ENCODE results near the gene AHRR. TPM values are rescaled to one million over a fixed set of nuclear protein-coding genes. Genes with fewer than 3 reads are reported as not detected.

AHRR gene
- total and polyA plus RNA-seq, 10 of the 15 experiments (the other 5 are each of a cell fraction or from before 2014, with no cell fraction given), result 0.90 to 35.2 (median 19.2) TPM

DNA sequence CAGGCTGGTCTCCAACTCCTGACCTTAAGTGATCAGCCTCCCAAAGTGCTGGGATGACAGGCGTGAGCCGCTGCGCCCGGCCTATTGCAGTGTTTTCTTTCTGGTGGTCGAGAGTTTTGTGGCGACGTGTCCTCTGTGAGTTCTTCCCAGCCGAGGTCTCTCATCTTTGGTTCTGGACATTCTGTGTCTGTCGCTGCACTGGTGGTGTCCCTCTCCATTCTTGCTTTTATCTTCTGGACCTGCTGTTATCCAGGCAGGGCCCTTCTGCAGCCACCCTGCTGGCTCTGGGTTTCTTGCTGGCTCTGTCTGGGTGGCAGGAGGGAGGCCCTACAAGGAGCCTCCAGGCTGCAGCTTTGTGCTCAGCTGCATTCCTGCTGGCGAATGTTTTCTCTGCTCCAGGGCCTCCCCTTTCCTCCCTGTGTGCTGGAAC, 72.3 kb downstream of the AHRR start:
- ATAC-seq (no peak), DNase-seq (ENCODE audit: low read depth, low spot score) (no peak), FAIRE-seq (no peak)
- RAD21 ChIA-PET (ENCODE audit: unreplicated experiment), result interaction anchor here (0.8 to 1.3 kb wide), 2 partner anchors 25 to 61 kb away, joined by 3 to 4 read pairs; no protein-coding TSS in a partner anchor
- peaks cover 0 to 17% of the 10 kb centered on the region in 2 experiments; a peak in 2 of 4 replicates for H3K36me3 ChIP-seq (ENCODE audit: control insufficient read depth in 2 of 2, insufficient read depth in 2 of 2, low read length in 1 of 2)
- no peaks in the 10 kb centered on the region; the same call in 2 of the 3 replicates for H3K9me3 ChIP-seq (replicated peaks; ENCODE audit: control insufficient read depth, insufficient read depth, low read length)
- POLR2A ChIA-PET, result interaction anchor here (1.5 to 1.9 kb wide), 2 partner anchors 10 to 25 kb away, joined by 5 to 9 read pairs; no protein-coding TSS in a partner anchor
- peak overlapping the region; percentile 47 for H3K27ac ChIP-seq (ENCODE audit: control insufficient read depth, insufficient read depth)
- H2AFZ ChIP-seq (ENCODE audit: control insufficient read depth, low read depth, low read length), result no peak overlapping the region
- peaks cover 29% of the 10 kb centered on the region for H3K4me1 ChIP-seq (ENCODE audit: control insufficient read depth, insufficient read depth, low read length)
- CTCF ChIA-PET, result interaction anchor here (1.2 to 1.6 kb wide), 3 partner anchors 10 to 76 kb away, joined by 4 to 12 read pairs (median 5); no protein-coding TSS in a partner anchor
- H4K20me1 ChIP-seq (ENCODE audit: control insufficient read depth, insufficient read depth), result no peaks in the 10 kb centered on the region
- BruUV-seq (replicated peaks), result no TSS peak
- intact Hi-C loops (cut with micrococcal nuclease; ENCODE audit: unreplicated experiment) (loop anchor here (2.0 kb wide), 1 partner anchor 73 kb away; the partner anchor contains the start of gene AHRR), in situ Hi-C loops (cut with MboI) (no loop called here)
- WGBS (ENCODE audit: insufficient coverage, insufficient replicate concordance, low lambda C conversion rate, missing lambda C conversion rate), result 84% methylated on average over 7 of the region's 10 CpGs
- SMC1A ChIA-PET (ENCODE audit: uncharacterized antibody, unreplicated experiment), result interaction anchor here (1.6 to 2.1 kb wide), 2 partner anchors 25 to 37 kb away, joined by 4 to 10 read pairs; no protein-coding TSS in a partner anchor
- no peak overlapping the region for H3K4me3 ChIP-seq
- H3K4me2 ChIP-seq (ENCODE audit: control insufficient read depth, insufficient read depth), result no peak overlapping the region
- H3K27me3 ChIP-seq (replicated peaks in 1 of 2; ENCODE audit: control insufficient read depth in 2 of 2, insufficient read depth in 2 of 2, low read length in 1 of 2), result no peaks in the 10 kb centered on the region
- no peak overlapping the region; the same call in 1 of the 2 replicates for H3K9ac ChIP-seq (ENCODE audit: control insufficient read depth, insufficient read depth, low read length)
- peaks cover 11% of the 10 kb centered on the region for H3K79me2 ChIP-seq (ENCODE audit: control insufficient read depth, insufficient read depth, low read length)
- TF ChIP-seq RCOR1 (conservative IDR thresholded peaks at IDR 0.05; ENCODE audit: low read depth, low read length), result no peak
- TF ChIP-seq YBX1 (IDR thresholded peaks at IDR 0.05), result no peak
- no peak for TF ChIP-seq CEBPB (IDR thresholded peaks at IDR 0.05; ENCODE audit: borderline replicate concordance in 1 of 2, low read depth in 2 of 2, low read length in 2 of 2)
- TF ChIP-seq CBX5 (IDR thresholded peaks at IDR 0.05; ENCODE audit: low read depth), result no peak
- no peak for TF ChIP-seq WRNIP1 (IDR thresholded peaks at IDR 0.05; ENCODE audit: borderline replicate concordance, low read depth, low read length)
- TF ChIP-seq PRDM15 (CRISPR knock-in tag; IDR thresholded peaks at IDR 0.05), result no peak
- TF ChIP-seq SREBF1 (IDR thresholded peaks at IDR 0.05; ENCODE audit: low read length), result no peak
- no peak for TF ChIP-seq TCF7 (IDR thresholded peaks at IDR 0.05; ENCODE audit: borderline replicate concordance)
- no peak for TF ChIP-seq BCLAF1 (IDR thresholded peaks at IDR 0.05)
- TF ChIP-seq NFIC (IDR thresholded peaks at IDR 0.05; ENCODE audit: low read depth, low read length), result no peak
- TF ChIP-seq SMAD1 (IDR thresholded peaks at IDR 0.05; ENCODE audit: low read depth, partially characterized antibody), result no peak
- TF ChIP-seq RFX5 (IDR thresholded peaks at IDR 0.05; ENCODE audit: low read depth, low read length), result no peak
- no peak for TF ChIP-seq PKNOX1 (IDR thresholded peaks at IDR 0.05)
- no peak for TF ChIP-seq STAT3 (IDR thresholded peaks at IDR 0.05; ENCODE audit: low read depth, low read length)
- no peak for TF ChIP-seq ZBED1 (IDR thresholded peaks at IDR 0.05; ENCODE audit: borderline replicate concordance)
- no peak for TF ChIP-seq TCF3 (IDR thresholded peaks at IDR 0.05; ENCODE audit: borderline replicate concordance, insufficient read depth, low read depth, low read length)
- no peak for TF ChIP-seq EED (IDR thresholded peaks at IDR 0.05; ENCODE audit: low read depth)
- TF ChIP-seq NFYA (IDR thresholded peaks at IDR 0.05; ENCODE audit: borderline replicate concordance, low read depth, low read length), result no peak

Measured in GM12878 (cell line).